B cell (primary cell): ENCODE measurements around the gene TBATA. TPM values are rescaled to one million over a fixed set of nuclear protein-coding genes. Genes with fewer than 3 reads are reported as not detected.

ENCODE experiments used
- ATAC-seq: fragments of 200-7000 bp; cut with Tn5 transposase; one replicate; pipeline ENCODE4 v1.10.0; 2021; ENCODE audit warnings: low read depth, mild to moderate bottlenecking, moderate number of reproducible peaks, moderate library complexity
- CTCF ChIA-PET: fragments of 350-600 bp; sonication (Branson Sonifier 250); formaldehyde crosslinking; loops from one replicate; lab custom pipeline; 2021; ENCODE audit warnings: antibody characterized with exemption, inconsistent platforms; lab: Charles Lee
- POLR2A ChIA-PET: fragments of 350-600 bp; sonication (Branson Sonifier 250); formaldehyde crosslinking; loops from one replicate; lab custom pipeline; 2021; ENCODE audit warnings: antibody characterized with exemption; lab: Charles Lee
- DNase-seq: peaks from one replicate; pipeline ENCODE4 v3.0.0; 2013
- H2AFZ ChIP-seq: 2 replicates; pipeline ENCODE4 v1.6.1; 2012; ENCODE audit warnings: mild to moderate bottlenecking, low read depth, low read length; ENCODE audit not compliant: insufficient read depth, poor library complexity, severe bottlenecking
- H3K27ac ChIP-seq, 2 donors: 1 replicate in 1 of 2; 2 replicates in 1 of 2; pipeline ENCODE4 v1.5.1; 2012 to 2013; ENCODE audit warnings: low read length in 2 of 2, mild to moderate bottlenecking in 2 of 2, moderate library complexity in 1 of 2
- H3K27me3 ChIP-seq, 4 experiments: fragments of 200-600 bp in 1 of 4; sonication (generic) in 1 of 4; replicated peaks in 1 of 4; 1 replicate in 2 of 4; 2 replicates in 2 of 4; pipeline versions ENCODE4 v1.6.1 to v1.7.0; 2013 to 2016; ENCODE audit warnings: low read length in 3 of 4, mild to moderate bottlenecking in 2 of 4, mixed read lengths in 1 of 4, moderate library complexity in 1 of 4; ENCODE audit not compliant: insufficient read depth in 4 of 4, control insufficient read depth in 3 of 4; ENCODE audit errors: control extremely low read depth in 1 of 4
- H3K36me3 ChIP-seq, 2 experiments: replicated peaks in 1 of 2; 1 replicate in 1 of 2; 2 replicates in 1 of 2; pipeline versions ENCODE4 v1.6.1 to v1.7.1; 2013; ENCODE audit warnings: low read length in 1 of 2; ENCODE audit not compliant: insufficient read depth in 2 of 2, control insufficient read depth in 1 of 2; ENCODE audit errors: control extremely low read depth in 1 of 2, extremely low read depth in 1 of 2
- H3K4me1 ChIP-seq, 2 donors: fragments of 200-600 bp in 1 of 2; sonication (generic) in 1 of 2; 1 replicate in 1 of 2; 2 replicates in 1 of 2; pipeline versions ENCODE4 v1.5.1 to v1.6.1; 2013 to 2017; ENCODE audit warnings: low read length in 2 of 2; ENCODE audit not compliant: control insufficient read depth in 2 of 2, insufficient read depth in 2 of 2
- H3K4me2 ChIP-seq: replicated peaks from 2 replicates; pipeline ENCODE3; 2012; ENCODE audit warnings: mild to moderate bottlenecking, low read depth, low read length; ENCODE audit not compliant: poor library complexity, severe bottlenecking
- H3K4me3 ChIP-seq, 5 experiments: fragments of 200-600 bp in 1 of 5; sonication (generic) in 1 of 5; 1 replicate in 3 of 5; 2 replicates in 2 of 5; pipeline versions ENCODE4 v1.5.1 to v1.7.0; 2011 to 2016; ENCODE audit warnings: low read length in 4 of 5, mild to moderate bottlenecking in 4 of 5, low read depth in 2 of 5, control low read depth in 1 of 5, moderate library complexity in 1 of 5; ENCODE audit not compliant: insufficient read depth in 1 of 5; ENCODE audit errors: control extremely low read depth in 1 of 5, extremely low read depth in 1 of 5
- H3K79me2 ChIP-seq: fragments of 200-600 bp; sonication (generic); one replicate; pipeline ENCODE4 v1.6.0; 2016; ENCODE audit warnings: low read length; ENCODE audit not compliant: control insufficient read depth, insufficient read depth
- H3K9ac ChIP-seq: fragments of 200-600 bp; sonication (generic); 2 replicates; pipeline ENCODE4 v1.6.1; 2017; ENCODE audit warnings: mild to moderate bottlenecking, low read length, moderate library complexity
- H3K9me3 ChIP-seq, 3 donors: one replicate each; pipeline versions ENCODE4 v1.6.1 to v1.7.1; 2013; ENCODE audit warnings: low read length in 2 of 3; ENCODE audit not compliant: control insufficient read depth in 2 of 3, insufficient read depth in 1 of 3; ENCODE audit errors: control extremely low read depth in 1 of 3
- H4K20me1 ChIP-seq: 2 replicates; pipeline ENCODE4 v1.6.0; 2012; ENCODE audit warnings: mild to moderate bottlenecking, low read length; ENCODE audit not compliant: insufficient read depth, control insufficient read depth, poor library complexity, severe bottlenecking
- H3K27ac Mint-ChIP-seq: one replicate; pipeline ENCODE4 v1.8.0; 2021; ENCODE audit warnings: mixed read lengths
- H3K27me3 Mint-ChIP-seq: one replicate; pipeline ENCODE4 v1.8.0; 2021; ENCODE audit warnings: mixed read lengths
- H3K4me1 Mint-ChIP-seq: one replicate; pipeline ENCODE4 v1.8.0; 2021; ENCODE audit warnings: mixed read lengths
- H3K4me3 Mint-ChIP-seq: one replicate; pipeline ENCODE4 v1.8.0; 2021; ENCODE audit warnings: mixed read lengths
- H3K9me3 Mint-ChIP-seq: one replicate; pipeline ENCODE4 v1.8.0; 2022; ENCODE audit warnings: mixed read lengths; ENCODE audit not compliant: insufficient read depth
- CTCF ChIP-seq: fragments of 200-600 bp; IDR thresholded peaks from one replicate; pipeline ENCODE4 v1.8.0; 2022; ENCODE audit warnings: antibody characterized with exemption, mild to moderate bottlenecking
- EZH2 ChIP-seq: IDR thresholded peaks from 2 replicates; pipeline ENCODE4 v1.6.1; 2012; ENCODE audit warnings: borderline replicate concordance, low read depth, mild to moderate bottlenecking, moderate library complexity, low read length; ENCODE audit not compliant: insufficient read depth, poor library complexity, severe bottlenecking
- WGBS: methylation state at CpG from one replicate; pipeline ENCODE4 v1.1.5; 2013; ENCODE audit warnings: missing lambda C conversion rate; ENCODE audit not compliant: insufficient coverage; 5-methylcytosine and 5-hydroxymethylcytosine counted together
- intact Hi-C: fragments of 100-400 bp; cut with micrococcal nuclease; formaldehyde crosslinking; loops from one replicate; pipeline ENCODE4 v1.10.0; 2022
- polyA plus RNA-seq: library from polyadenylated mRNA; depleted of rRNA; stranded (reverse); fragments of >200 nt; gene quantifications from 2 replicates; pipeline ENCODE4 v1.2.3, GENCODE V29; 2012
- total RNA-seq, 2 donors: library from RNA; stranded (reverse); fragments of 120-200 nt in 1 of 2; gene quantifications; 1 replicate in 1 of 2; 2 replicates in 1 of 2; pipeline versions ENCODE4 v1.2.3 to v1.2.4, GENCODE V29; 2013 to 2022

Gene TBATA
- total and polyA plus RNA-seq, 2 donors (not counting 1 experiment from before 2014, with no cell fraction given): not detected

- no peaks in the 10 kb centered on the region for H3K27me3 Mint-ChIP-seq
- DNase-seq (no peak), ATAC-seq (no peak)
- Histone ChIP-seq H2AFZ (no peak overlapping the region), H3K79me2 (no peaks in the 10 kb centered on the region), H3K27ac (no peak overlapping the region), H3K4me1 (no peaks in the 10 kb centered on the region), H3K4me2 (no peak overlapping the region), H3K4me3 (no peak overlapping the region), H3K9ac (no peak overlapping the region), H3K36me3 (no peaks in the 10 kb centered on the region), H3K9me3 (no peaks in the 10 kb centered on the region), H3K27me3 (no peaks in the 10 kb centered on the region), H4K20me1 (no peaks in the 10 kb centered on the region)
- no peak overlapping the region for H3K27ac Mint-ChIP-seq
- ChIA-PET POLR2A (no interaction called here), CTCF (no interaction called here)
- TF ChIP-seq CTCF (no peak), EZH2 (no peak)
- intact Hi-C loops: no loop called here
- no peaks in the 10 kb centered on the region for H3K9me3 Mint-ChIP-seq
- H3K4me3 Mint-ChIP-seq: no peak overlapping the region
- H3K4me1 Mint-ChIP-seq: no peaks in the 10 kb centered on the region
- WGBS: 94% methylated on average over 9 of the region's 9 CpGs
Observed at GRCh38 chr10:70751356-70751755, 33.8 kb downstream of the TBATA start.

- no peaks in the 10 kb centered on the region for H3K36me3 ChIP-seq
- H3K4me1 ChIP-seq: no peaks in the 10 kb centered on the region
- no peaks in the 10 kb centered on the region for H3K27me3 ChIP-seq
- no peak overlapping the region for H3K4me2 ChIP-seq
- no peaks in the 10 kb centered on the region for H3K79me2 ChIP-seq
- no peaks in the 10 kb centered on the region for H3K27me3 Mint-ChIP-seq
- no peak overlapping the region for H3K27ac Mint-ChIP-seq
- no peaks in the 10 kb centered on the region for H3K9me3 Mint-ChIP-seq
- DNase-seq: no peak
- no peak overlapping the region for H3K27ac ChIP-seq
- H3K4me3 ChIP-seq: no peak overlapping the region
- ATAC-seq: no peak
- intact Hi-C loops: no loop called here
- H3K4me1 Mint-ChIP-seq: no peaks in the 10 kb centered on the region
- ChIA-PET POLR2A (no interaction called here), CTCF (no interaction called here)
- no peaks in the 10 kb centered on the region for H4K20me1 ChIP-seq
- WGBS: 60% methylated on average over 3 of the region's 3 CpGs
- H3K9ac ChIP-seq: no peak overlapping the region
- H3K9me3 ChIP-seq: no peaks in the 10 kb centered on the region
- TF ChIP-seq CTCF: no peak
- TF ChIP-seq EZH2: no peak
- no peak overlapping the region for H3K4me3 Mint-ChIP-seq
- no peak overlapping the region for H2AFZ ChIP-seq
Observed at GRCh38 chr10:70750156-70750703, 34.9 kb downstream of the TBATA start.
